IMR-90 (cell line): ENCODE data around the gene SNX15. TPM values are rescaled to one million over a fixed set of nuclear protein-coding genes. Genes with fewer than 3 reads are reported as not detected.
A peak's percentile ranks its signal among the peaks of the same experiment; 100 is the strongest.

Source experiments
- ATAC-seq: fragments of 200-7000 bp; cut with Tn5 transposase; 2 replicates; pipeline ENCODE4 v1.9.1; 2020; ENCODE audit warnings: low read depth, mild to moderate bottlenecking, moderate library complexity
- BruUV-seq: library from RNA; stranded (reverse); fragments of 400-500 nt; replicated peaks from 2 replicates; lab custom pipeline; 2021; lab: Mats Ljungman, UMichigan
- CTCF ChIA-PET: fragments of 300-600 bp; formaldehyde crosslinking; extraction: SDS; loops from one replicate; lab custom pipeline; 2021; ENCODE audit warnings: antibody characterized with exemption; lab: Yijun Ruan, JAX
- POLR2A ChIA-PET: fragments of 300-600 bp; sonication (Branson Sonifier 250); formaldehyde crosslinking; loops from one replicate; lab custom pipeline; 2022; ENCODE audit warnings: antibody characterized with exemption; ENCODE audit not compliant: unreplicated experiment; lab: Charles Lee
- DNase-seq: peaks from one replicate; pipeline ENCODE4 v3.0.0; 2013
- H2AFZ ChIP-seq: replicated peaks from 2 replicates; pipeline ENCODE3; 2013; ENCODE audit warnings: low read length, mild to moderate bottlenecking; ENCODE audit not compliant: poor library complexity
- H2AK5ac ChIP-seq: 2 replicates; pipeline ENCODE4 v1.6.1; 2013; ENCODE audit warnings: low read depth, low read length, inconsistent platforms
- H2AK9ac ChIP-seq: replicated peaks from 2 replicates; pipeline ENCODE3; 2013; ENCODE audit warnings: mild to moderate bottlenecking, low read depth, low read length, moderate library complexity; ENCODE audit not compliant: poor library complexity
- H2BK120ac ChIP-seq: 2 replicates; pipeline ENCODE4 v1.6.1; 2013; ENCODE audit warnings: low read depth, low read length, inconsistent platforms
- H2BK15ac ChIP-seq: 3 replicates; pipeline ENCODE4 v1.6.1; 2013; ENCODE audit warnings: low read depth, low read length, inconsistent platforms
- H2BK20ac ChIP-seq: 2 replicates; pipeline ENCODE4 v1.6.1; 2013; ENCODE audit warnings: low read depth, mild to moderate bottlenecking, inconsistent platforms, low read length, moderate library complexity
- H2BK5ac ChIP-seq: 2 replicates; pipeline ENCODE4 v1.6.1; 2013; ENCODE audit warnings: mild to moderate bottlenecking, low read depth, low read length, inconsistent platforms; ENCODE audit not compliant: poor library complexity, severe bottlenecking
- H3K14ac ChIP-seq: replicated peaks from 2 replicates; pipeline ENCODE4 v1.6.1; 2013; ENCODE audit warnings: low read depth, low read length, inconsistent platforms
- H3K18ac ChIP-seq: 2 replicates; pipeline ENCODE4 v1.6.1; 2013; ENCODE audit warnings: low read depth, low read length, control low read depth
- H3K23ac ChIP-seq: 2 replicates; pipeline ENCODE4 v1.6.1; 2013; ENCODE audit warnings: low read depth, low read length, inconsistent platforms
- H3K27ac ChIP-seq: 2 replicates; pipeline ENCODE4 v1.5.1; 2013; ENCODE audit warnings: mild to moderate bottlenecking, control low read depth, low read length; ENCODE audit not compliant: insufficient read depth
- H3K27me3 ChIP-seq: 2 replicates; pipeline ENCODE4 v1.6.1; 2013; ENCODE audit warnings: low read length; ENCODE audit not compliant: control insufficient read depth, insufficient read depth
- H3K36me3 ChIP-seq: 2 replicates; pipeline ENCODE4 v1.6.1; 2013; ENCODE audit warnings: low read length, mixed read lengths; ENCODE audit not compliant: control insufficient read depth, insufficient read depth
- H3K4ac ChIP-seq: 2 replicates; pipeline ENCODE4 v1.6.1; 2013; ENCODE audit warnings: low read depth, low read length, inconsistent platforms
- H3K4me1 ChIP-seq: 2 replicates; pipeline ENCODE4 v1.6.1; 2013; ENCODE audit warnings: low read length, mixed read lengths; ENCODE audit not compliant: control insufficient read depth, insufficient read depth
- H3K4me2 ChIP-seq: 2 replicates; pipeline ENCODE4 v1.6.1; 2013; ENCODE audit warnings: low read depth, mild to moderate bottlenecking, control low read depth, low read length, moderate library complexity
- H3K4me3 ChIP-seq: 2 replicates; pipeline ENCODE4 v1.5.1; 2013; ENCODE audit warnings: low read depth, mild to moderate bottlenecking, control low read depth, low read length, moderate library complexity; ENCODE audit not compliant: insufficient read depth
- H3K56ac ChIP-seq: 2 replicates; pipeline ENCODE4 v1.6.1; 2013; ENCODE audit warnings: low read length, inconsistent platforms; ENCODE audit not compliant: insufficient read depth; ENCODE audit errors: extremely low read depth
- H3K79me1 ChIP-seq, 2 experiments: 2 replicates each; pipeline ENCODE4 v1.6.1; 2013; ENCODE audit warnings: low read length in 2 of 2, inconsistent platforms in 1 of 2, low read depth in 1 of 2
- H3K9ac ChIP-seq: 2 replicates; pipeline ENCODE4 v1.6.1; 2013; ENCODE audit warnings: low read depth, low read length, control low read depth
- H3K9me1 ChIP-seq: 2 replicates; pipeline ENCODE4 v1.6.1; 2013; ENCODE audit warnings: low read length, inconsistent platforms; ENCODE audit not compliant: insufficient read depth
- H3K9me3 ChIP-seq: 2 replicates; pipeline ENCODE4 v1.6.1; 2013; ENCODE audit warnings: low read length; ENCODE audit not compliant: control insufficient read depth, insufficient read depth
- H4K20me1 ChIP-seq: 2 replicates; pipeline ENCODE4 v1.6.1; 2013; ENCODE audit warnings: low read length, inconsistent platforms; ENCODE audit not compliant: insufficient read depth
- H4K5ac ChIP-seq: 2 replicates; pipeline ENCODE4 v1.6.1; 2013; ENCODE audit warnings: mild to moderate bottlenecking, low read depth, low read length, control low read depth
- H4K8ac ChIP-seq, 2 experiments: 2 replicates each; pipeline ENCODE4 v1.6.1; 2013; ENCODE audit warnings: low read depth in 2 of 2, low read length in 2 of 2, control low read depth in 1 of 2, inconsistent platforms in 1 of 2
- H4K91ac ChIP-seq: 2 replicates; pipeline ENCODE4 v1.6.1; 2013; ENCODE audit warnings: low read depth, low read length, inconsistent platforms; ENCODE audit not compliant: insufficient read depth
- CHD1 ChIP-seq: IDR thresholded peaks from 2 replicates; pipeline ENCODE4 v1.6.1; 2012; ENCODE audit warnings: low read depth, low read length, improper control_type of control experiment
- MXI1 ChIP-seq: IDR thresholded peaks from 2 replicates; pipeline ENCODE4 v1.6.1; 2012; ENCODE audit warnings: low read depth, mild to moderate bottlenecking, low read length, moderate library complexity, borderline replicate concordance
- WGBS, 2 experiments: methylation state at CpG; one replicate each; pipeline versions ENCODE4 v1.1.5 to v1.1.7; 2013; ENCODE audit warnings: missing lambda C conversion rate in 2 of 2; ENCODE audit not compliant: insufficient read length in 1 of 2; ENCODE audit errors: extremely low coverage in 2 of 2; 5-methylcytosine and 5-hydroxymethylcytosine counted together
- dilution Hi-C: fragments of 300-500 bp; cut with HindIII; formaldehyde crosslinking; loops from one replicate; pipeline ENCODE4 v1.14.3; 2018; ENCODE audit warnings: low sequenced_read_pairs; ENCODE audit not compliant: unreplicated experiment
- in situ Hi-C: fragments of 300-500 bp; cut with MboI; formaldehyde crosslinking; loops from 3 replicates; pipeline ENCODE4 v1.14.3; 2019; ENCODE audit warnings: low sequenced_read_pairs, inconsistent platforms, mixed read lengths
- intact Hi-C: fragments of 100-400 bp; cut with micrococcal nuclease; formaldehyde crosslinking; loops from 2 replicates; pipeline ENCODE4 v1.10.0; 2022
- polyA plus RNA-seq, 3 experiments: library from polyadenylated mRNA; depleted of rRNA; stranded (reverse); fragments of >200 nt; gene quantifications; 2 replicates each; pipeline ENCODE4 v1.2.3, GENCODE V29; 2012; ENCODE audit warnings: low replicate concordance in 1 of 3
- total RNA-seq: library from RNA; depleted of rRNA; stranded (reverse); fragments of >200 nt; gene quantifications from 2 replicates; pipeline ENCODE4 v1.2.3, GENCODE V29; 2012

SNX15 gene
- total and polyA plus RNA-seq, 2 of the 4 experiments (the other 2 are of a cell fraction) = 9.0 to 16.3 TPM

DNA sequence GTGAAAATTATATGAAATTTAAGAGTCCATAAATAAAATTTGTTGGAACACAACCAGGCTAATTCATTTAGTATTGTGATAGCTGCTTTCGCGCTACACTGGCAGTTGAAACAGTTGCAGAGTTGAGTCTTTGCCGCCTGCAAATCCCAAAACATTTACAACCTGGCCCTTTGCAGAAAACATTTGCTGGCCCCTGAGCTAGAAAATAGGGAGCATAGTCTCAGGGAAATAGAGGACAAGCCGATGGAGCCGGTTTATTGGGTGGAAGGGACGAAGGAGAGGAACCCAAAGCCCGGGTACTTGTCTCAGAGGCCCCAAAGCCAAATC, 13.2 kb downstream of the SNX15 start:
- no peak for DNase-seq
- dilution Hi-C loops (no loop called here), intact Hi-C loops (loop anchor here (2.0 kb wide), 1 partner anchor 44 kb away; the partner anchor contains the start of genes CDCA5 and ZFPL1), in situ Hi-C loops (no loop called here)
- ChIA-PET POLR2A (interaction anchor here (0.6 kb wide), 1 partner anchor 12 kb away, joined by 3 read pairs; no protein-coding TSS in a partner anchor), CTCF (interaction anchor here (1.0 to 1.4 kb wide), 2 partner anchors 18 to 72 kb away, joined by 3 read pairs; partner anchors contain the start of gene NAALADL1)
- 0 out of 2 replicates have a peak overlapping the region, but pooled peaks have one; percentile 8 for H4K91ac ChIP-seq
- no peaks in the 10 kb centered on the region for H3K9me3 ChIP-seq
- H4K5ac ChIP-seq = no peak overlapping the region
- no peaks in the 10 kb centered on the region for H3K27me3 ChIP-seq
- no peak overlapping the region for H2BK15ac ChIP-seq
- H3K4ac ChIP-seq = no peak overlapping the region
- no peak overlapping the region for H2BK120ac ChIP-seq
- no peak for ATAC-seq
- H3K9ac ChIP-seq = peak overlapping the region; percentile 58
- no peak overlapping the region for H2AK9ac ChIP-seq
- H3K36me3 ChIP-seq = peaks cover 20% of the 10 kb centered on the region
- peak overlapping the region; percentile 27; the same call in 1 of the 2 replicates for H3K27ac ChIP-seq
- peak overlapping the region; percentile 54; the same call in 1 of the 2 replicates for H3K4me2 ChIP-seq
- 0 out of 2 replicates have a peak overlapping the region, but pooled peaks have one; percentile 24 for H3K14ac ChIP-seq
- H2BK5ac ChIP-seq = no peak overlapping the region
- peaks cover 5% of the 10 kb centered on the region; the same call in 1 of the 2 replicates for H4K20me1 ChIP-seq
- no peak overlapping the region for H3K56ac ChIP-seq
- H4K8ac ChIP-seq = peak overlapping the region; percentile 8 to 64; a peak in 2 of 4 replicates
- no TSS peak for BruUV-seq
- H3K9me1 ChIP-seq = peaks cover 9% of the 10 kb centered on the region; the same call in 1 of the 2 replicates
- peaks cover 17 to 37% of the 10 kb centered on the region in 2 experiments for H3K79me1 ChIP-seq
- no peak overlapping the region for H3K18ac ChIP-seq
- TF ChIP-seq CHD1 = no peak
- 0 out of 2 replicates have a peak, but pooled peaks have one; percentile 31 for TF ChIP-seq MXI1
- WGBS, 2 experiments = 0% methylated on average over 1 of the region's 7 CpGs; no CpG with 5 or more reads in 1 of the 2 experiments
- no peak overlapping the region; the same call in 1 of the 2 replicates for H2AK5ac ChIP-seq
- peak overlapping the region; percentile 94 for H3K4me3 ChIP-seq
- H3K4me1 ChIP-seq = no peaks in the 10 kb centered on the region
- H2AFZ ChIP-seq = peak overlapping the region; percentile 93
- H3K23ac ChIP-seq = no peak overlapping the region
- H2BK20ac ChIP-seq = no peak overlapping the region
